Hepatocyte (in vitro differentiated cells): Measurements from ENCODE around the gene PSMD1. TPM values are rescaled to one million over a fixed set of nuclear protein-coding genes. Genes with fewer than 3 reads are reported as not detected.

ENCODE experiments used
- DNase-seq: peaks from one replicate; pipeline ENCODE4 v3.0.0-alpha.2; 2016; ENCODE audit warnings: low spot score
- H2AFZ ChIP-seq: fragments of 200-600 bp; sonication (generic); 2 replicates; pipeline ENCODE4 v1.6.0; 2016; ENCODE audit warnings: antibody characterized with exemption, mild to moderate bottlenecking
- H3K27ac ChIP-seq: fragments of 200-600 bp; sonication (generic); 2 replicates; pipeline ENCODE4 v1.5.1; 2016; ENCODE audit warnings: mild to moderate bottlenecking
- H3K27me3 ChIP-seq: fragments of 200-600 bp; sonication (generic); 2 replicates; pipeline ENCODE4 v1.6.1; 2016
- H3K36me3 ChIP-seq: fragments of 200-600 bp; sonication (generic); replicated peaks from 2 replicates; pipeline ENCODE4 v1.5.1; 2016; ENCODE audit warnings: low read depth; ENCODE audit not compliant: insufficient read depth
- H3K4me1 ChIP-seq: fragments of 200-600 bp; sonication (generic); 2 replicates; pipeline ENCODE4 v1.5.1; 2016; ENCODE audit warnings: mild to moderate bottlenecking, moderate library complexity; ENCODE audit not compliant: insufficient read depth
- H3K4me2 ChIP-seq: fragments of 200-600 bp; sonication (generic); 2 replicates; pipeline ENCODE4 v1.6.0; 2016
- H3K4me3 ChIP-seq: fragments of 200-600 bp; sonication (generic); 2 replicates; pipeline ENCODE4 v1.5.1; 2016; ENCODE audit warnings: mild to moderate bottlenecking
- H3K79me2 ChIP-seq: fragments of 200-600 bp; sonication (generic); 2 replicates; pipeline ENCODE4 v1.6.0; 2017; ENCODE audit warnings: mild to moderate bottlenecking
- H3K9me2 ChIP-seq: fragments of 200-600 bp; sonication (generic); replicated peaks from 2 replicates; pipeline ENCODE4 v1.6.0; 2017; ENCODE audit warnings: mild to moderate bottlenecking; ENCODE audit not compliant: insufficient read depth
- H3K9me3 ChIP-seq: fragments of 200-600 bp; sonication (generic); 2 replicates; pipeline ENCODE4 v1.5.1; 2016; ENCODE audit warnings: low read depth, mild to moderate bottlenecking
- H4K20me1 ChIP-seq: fragments of 200-600 bp; sonication (generic); 2 replicates; pipeline ENCODE4 v1.6.0; 2016; ENCODE audit warnings: mild to moderate bottlenecking; ENCODE audit not compliant: insufficient read depth, poor library complexity, severe bottlenecking
- EZH2 ChIP-seq: fragments of 200-600 bp; sonication (generic); IDR thresholded peaks from 2 replicates; pipeline ENCODE4 v1.6.1; 2016; ENCODE audit warnings: antibody characterized with exemption, mild to moderate bottlenecking, borderline replicate concordance
- EZH2phosphoT487 ChIP-seq: fragments of 200-600 bp; sonication (generic); IDR thresholded peaks from one replicate; pipeline ENCODE4 v1.6.1; 2018; ENCODE audit warnings: antibody characterized with exemption, mild to moderate bottlenecking, low read depth, moderate library complexity; ENCODE audit not compliant: unreplicated experiment, severe bottlenecking
- WGBS: methylation state at CpG from one replicate; pipeline ENCODE4 v1.1.6; 2016; ENCODE audit warnings: low lambda C conversion rate; ENCODE audit errors: missing lambda C conversion rate; 5-methylcytosine and 5-hydroxymethylcytosine counted together
- polyA plus RNA-seq: library from polyadenylated mRNA; unstranded; fragments of >200 nt; fragmentation: Nextera tagmentation; extraction: Ambion mirVana; gene quantifications from 2 replicates; pipeline ENCODE4 v1.2.1, GENCODE V29; 2016
- total RNA-seq: library from RNA; depleted of rRNA; stranded (reverse); fragments of >200 nt; gene quantifications from 2 replicates; pipeline ENCODE4 v1.2.3, GENCODE V29; 2014
- TF ChIP-seq, protein P1 (sequence below): fragments of 200-600 bp; sonication (generic); IDR thresholded peaks from 2 replicates; pipeline ENCODE4 v1.5.1; 2016; ENCODE audit warnings: antibody characterized with exemption, mild to moderate bottlenecking; ENCODE audit not compliant: poor library complexity

The PSMD1 gene
- total and polyA plus RNA-seq, 2 experiments from 2014 or later: 92.9 to 106 TPM

DNA sequence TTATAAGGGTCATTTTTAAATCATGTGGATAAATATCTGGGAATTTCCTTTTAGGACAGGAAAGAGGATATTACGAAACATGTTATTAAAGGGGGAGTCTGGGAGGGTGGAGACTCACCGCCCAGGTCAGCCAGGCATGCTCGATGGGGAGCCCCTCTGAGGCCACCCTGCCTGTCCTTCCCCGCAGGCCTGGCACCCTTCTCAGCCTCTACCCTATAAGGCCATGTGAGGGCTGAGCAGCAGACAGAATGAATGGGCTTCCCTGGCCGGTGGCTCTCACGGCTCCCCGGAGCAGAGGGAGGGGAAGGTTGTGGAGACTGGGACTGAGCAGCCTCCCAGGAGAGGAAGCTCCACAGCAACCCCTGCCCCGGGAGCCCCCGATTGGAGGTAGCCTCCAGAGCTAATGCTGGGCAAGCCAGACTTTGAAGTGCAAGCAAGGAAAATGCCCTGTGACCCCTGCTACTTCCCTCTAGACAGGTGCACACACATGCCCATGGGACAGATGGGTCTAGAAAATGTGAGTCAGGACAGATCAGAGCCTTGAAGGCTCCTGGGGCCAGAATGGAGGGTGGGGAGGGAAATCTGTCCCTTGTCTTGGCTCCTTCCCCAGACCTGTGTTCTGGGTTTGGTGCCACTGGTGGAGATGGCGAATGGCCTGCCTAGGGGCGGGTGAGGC is 128.5 kb downstream of the PSMD1 start:
- H3K4me1 ChIP-seq: no peaks in the 10 kb centered on the region
- no peaks in the 10 kb centered on the region for H4K20me1 ChIP-seq
- no peaks in the 10 kb centered on the region for H3K9me2 ChIP-seq
- H3K36me3 ChIP-seq: no peaks in the 10 kb centered on the region
- H2AFZ ChIP-seq: no peak overlapping the region
- H3K9me3 ChIP-seq: no peaks in the 10 kb centered on the region
- TF ChIP-seq EZH2 (no peak), EZH2phosphoT487 (no peak)
- TF ChIP-seq, protein P1, sequence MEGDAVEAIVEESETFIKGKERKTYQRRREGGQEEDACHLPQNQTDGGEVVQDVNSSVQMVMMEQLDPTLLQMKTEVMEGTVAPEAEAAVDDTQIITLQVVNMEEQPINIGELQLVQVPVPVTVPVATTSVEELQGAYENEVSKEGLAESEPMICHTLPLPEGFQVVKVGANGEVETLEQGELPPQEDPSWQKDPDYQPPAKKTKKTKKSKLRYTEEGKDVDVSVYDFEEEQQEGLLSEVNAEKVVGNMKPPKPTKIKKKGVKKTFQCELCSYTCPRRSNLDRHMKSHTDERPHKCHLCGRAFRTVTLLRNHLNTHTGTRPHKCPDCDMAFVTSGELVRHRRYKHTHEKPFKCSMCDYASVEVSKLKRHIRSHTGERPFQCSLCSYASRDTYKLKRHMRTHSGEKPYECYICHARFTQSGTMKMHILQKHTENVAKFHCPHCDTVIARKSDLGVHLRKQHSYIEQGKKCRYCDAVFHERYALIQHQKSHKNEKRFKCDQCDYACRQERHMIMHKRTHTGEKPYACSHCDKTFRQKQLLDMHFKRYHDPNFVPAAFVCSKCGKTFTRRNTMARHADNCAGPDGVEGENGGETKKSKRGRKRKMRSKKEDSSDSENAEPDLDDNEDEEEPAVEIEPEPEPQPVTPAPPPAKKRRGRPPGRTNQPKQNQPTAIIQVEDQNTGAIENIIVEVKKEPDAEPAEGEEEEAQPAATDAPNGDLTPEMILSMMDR: no peak
- H3K27me3 ChIP-seq: no peaks in the 10 kb centered on the region
- no peak overlapping the region for H3K4me3 ChIP-seq
- WGBS: 86% methylated on average over 11 of the region's 11 CpGs
- no peak for DNase-seq
- no peaks in the 10 kb centered on the region for H3K79me2 ChIP-seq
- H3K27ac ChIP-seq: no peak overlapping the region
- no peak overlapping the region for H3K4me2 ChIP-seq

DNA sequence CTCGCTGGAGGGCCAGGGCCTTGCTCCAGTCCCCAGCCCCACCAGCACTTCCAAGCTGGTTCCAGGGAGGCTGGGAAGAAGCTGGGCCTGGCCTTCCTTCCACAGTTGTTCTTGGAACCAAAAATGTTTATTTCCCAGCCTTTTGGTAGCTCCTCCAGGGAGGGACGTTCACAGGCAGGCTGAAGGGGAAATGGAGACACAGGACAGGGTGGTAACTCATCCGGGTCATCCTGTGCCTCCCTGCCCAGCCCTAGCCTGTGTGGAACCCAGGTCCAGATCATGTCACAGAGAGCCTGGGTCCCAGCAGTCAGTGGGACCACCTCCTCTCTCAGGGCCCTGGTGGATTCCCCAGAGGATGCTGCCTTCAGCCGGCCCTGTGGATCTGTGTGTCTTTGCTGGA is 129.2 kb downstream of the PSMD1 start:
- Histone ChIP-seq H3K4me2 (no peak overlapping the region), H2AFZ (no peak overlapping the region), H3K4me3 (no peak overlapping the region), H3K36me3 (no peaks in the 10 kb centered on the region), H3K27ac (no peak overlapping the region), H3K79me2 (no peaks in the 10 kb centered on the region), H3K9me3 (no peaks in the 10 kb centered on the region), H3K4me1 (peaks cover 2% of the 10 kb centered on the region), H3K27me3 (peaks cover 2% of the 10 kb centered on the region), H4K20me1 (no peaks in the 10 kb centered on the region), H3K9me2 (no peaks in the 10 kb centered on the region)
- DNase-seq: no peak
- TF ChIP-seq, protein P1: no peak
- TF ChIP-seq EZH2phosphoT487 (no peak), EZH2 (no peak)
- WGBS: 94% methylated on average over 3 of the region's 4 CpGs

DNA sequence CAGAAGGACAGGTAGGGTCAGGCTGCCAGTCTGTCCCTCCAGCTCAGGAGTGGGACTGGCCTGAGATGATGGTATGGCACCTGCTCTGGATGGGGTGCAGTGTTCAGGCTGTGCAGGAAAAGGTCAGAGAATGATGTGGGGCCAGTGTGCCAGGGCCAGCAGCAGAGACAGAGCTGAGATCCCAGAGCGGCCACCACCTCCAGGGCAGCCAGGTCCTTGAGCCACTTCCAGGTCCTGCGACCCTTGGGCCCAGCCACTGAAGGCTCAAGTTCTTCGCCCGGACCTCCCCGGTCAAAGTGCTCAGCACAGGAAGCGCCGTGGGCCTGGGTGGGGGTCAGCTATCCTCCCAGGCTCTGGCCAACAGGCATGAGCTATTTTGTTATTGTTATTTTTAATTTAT is 129.7 kb downstream of the PSMD1 start:
- DNase-seq: no peak
- Histone ChIP-seq H3K27me3 (peaks cover 5% of the 10 kb centered on the region), H3K4me2 (no peak overlapping the region), H4K20me1 (no peaks in the 10 kb centered on the region), H3K79me2 (no peaks in the 10 kb centered on the region), H3K4me1 (peaks cover 3% of the 10 kb centered on the region), H3K9me3 (no peaks in the 10 kb centered on the region), H3K36me3 (no peaks in the 10 kb centered on the region), H3K4me3 (no peak overlapping the region), H3K27ac (no peak overlapping the region), H3K9me2 (no peaks in the 10 kb centered on the region), H2AFZ (no peak overlapping the region)
- 91% methylated on average over 7 of the region's 7 CpGs for WGBS
- TF ChIP-seq EZH2phosphoT487 (no peak), EZH2 (no peak)
- TF ChIP-seq, protein P1: no peak
